Ectodermal cell (in vitro differentiated cells): ENCODE results near the gene SBSN.
"Not testable (repeated sequence)": the region's sequence is repeated elsewhere in the genome, so short reads cannot be mapped to it uniquely, and the experiment has no call there.

Experiments used
- H3K27ac ChIP-seq: 2 replicates; pipeline ENCODE4 v1.7.0; 2013; ENCODE audit warnings: mild to moderate bottlenecking, low read depth, low read length; ENCODE audit not compliant: insufficient read depth, poor library complexity, severe bottlenecking
- H3K27me3 ChIP-seq: 2 replicates; pipeline ENCODE4 v1.7.0; 2013; ENCODE audit warnings: mild to moderate bottlenecking, low read length; ENCODE audit not compliant: insufficient read depth, control insufficient read depth, poor library complexity, severe bottlenecking
- H3K36me3 ChIP-seq: one replicate; pipeline ENCODE4 v1.7.0; 2013; ENCODE audit warnings: low read length; ENCODE audit not compliant: control insufficient read depth, insufficient read depth
- H3K4me1 ChIP-seq: one replicate; pipeline ENCODE4 v1.7.0; 2013; ENCODE audit warnings: low read length; ENCODE audit not compliant: control insufficient read depth, insufficient read depth
- H3K4me3 ChIP-seq: 2 replicates; pipeline ENCODE4 v1.7.0; 2013; ENCODE audit warnings: low read depth, low read length, control low read depth; ENCODE audit not compliant: insufficient read depth
- H3K9me3 ChIP-seq: 2 replicates; pipeline ENCODE4 v1.7.0; 2013; ENCODE audit warnings: mild to moderate bottlenecking, low read length, moderate library complexity; ENCODE audit not compliant: control insufficient read depth
- WGBS, 2 experiments: methylation state at CpG; one replicate each; pipeline ENCODE4 v1.1.7; 2013; ENCODE audit warnings: missing lambda C conversion rate in 2 of 2; 5-methylcytosine and 5-hydroxymethylcytosine counted together

SBSN gene

DNA sequence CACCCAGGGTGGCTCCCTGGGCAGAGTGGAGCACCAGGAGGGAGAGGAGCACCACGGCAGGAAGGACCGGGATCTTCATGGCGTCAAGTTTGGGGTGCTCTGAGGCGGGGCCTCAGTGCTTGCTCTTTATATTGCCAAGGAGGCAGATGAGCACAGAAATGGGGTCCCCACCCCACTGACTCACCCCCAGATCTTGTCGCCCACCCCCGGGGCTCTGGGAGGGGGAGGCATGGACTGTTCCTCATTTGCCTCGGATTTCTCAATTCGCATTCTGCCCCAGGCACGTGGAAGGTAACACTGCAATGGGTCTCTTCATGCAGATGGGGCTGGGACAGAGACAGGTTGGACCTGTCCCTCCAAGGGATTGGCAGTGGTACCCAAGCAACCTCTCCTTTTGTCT, 37.7 kb downstream of the SBSN start, which contains the start of gene KRTDAP:
Gene KRTDAP, minus strand, starts transcription at position 101 of the 400 bp plus-strand sequence. Its CDS starts 22 bp downstream, at position 79.
- H3K9me3 ChIP-seq: no peaks in the 10 kb centered on the region
- H3K36me3 ChIP-seq: no peaks in the 10 kb centered on the region
- H3K4me1 ChIP-seq: no peaks in the 10 kb centered on the region
- WGBS, 2 experiments: 85 to 88% methylated on average over 9 of the region's 9 CpGs
- H3K4me3 ChIP-seq: no peak within 1 kb of the TSS
- no peak within 1 kb of the TSS for H3K27ac ChIP-seq
- H3K27me3 ChIP-seq: no peaks in the 10 kb centered on the region

- no peaks in the 10 kb centered on the region for H3K27me3 ChIP-seq
- no peaks in the 10 kb centered on the region for H3K9me3 ChIP-seq
- WGBS, 2 experiments: 87 to 90% methylated on average over 16 of the region's 16 CpGs
- H3K4me1 ChIP-seq: no peaks in the 10 kb centered on the region
- no peak overlapping the region for H3K27ac ChIP-seq
- no peak overlapping the region for H3K4me3 ChIP-seq
- H3K36me3 ChIP-seq: no peaks in the 10 kb centered on the region
Measured at GRCh38 chr19:35488677-35489076, 39.4 kb downstream of the SBSN start.

- Histone ChIP-seq H3K36me3 (no peaks in the 10 kb centered on the region), H3K27ac (no peak overlapping the region), H3K27me3 (no peaks in the 10 kb centered on the region), H3K9me3 (no peaks in the 10 kb centered on the region), H3K4me1 (no peaks in the 10 kb centered on the region), H3K4me3 (no peak overlapping the region)
- 94 to 97% methylated on average over 10 of the region's 10 CpGs for WGBS, 2 experiments
Measured at GRCh38 chr19:35487656-35488182, 40.4 kb downstream of the SBSN start.

- Histone ChIP-seq H3K27me3 (no peaks in the 10 kb centered on the region), H3K27ac (no peak overlapping the region), H3K36me3 (no peaks in the 10 kb centered on the region), H3K4me1 (no peaks in the 10 kb centered on the region), H3K4me3 (no peak overlapping the region), H3K9me3 (no peaks in the 10 kb centered on the region)
- 91 to 94% methylated on average over 3 of the region's 3 CpGs for WGBS, 2 experiments
Measured at GRCh38 chr19:35486268-35486708, 41.8 kb downstream of the SBSN start.

DNA sequence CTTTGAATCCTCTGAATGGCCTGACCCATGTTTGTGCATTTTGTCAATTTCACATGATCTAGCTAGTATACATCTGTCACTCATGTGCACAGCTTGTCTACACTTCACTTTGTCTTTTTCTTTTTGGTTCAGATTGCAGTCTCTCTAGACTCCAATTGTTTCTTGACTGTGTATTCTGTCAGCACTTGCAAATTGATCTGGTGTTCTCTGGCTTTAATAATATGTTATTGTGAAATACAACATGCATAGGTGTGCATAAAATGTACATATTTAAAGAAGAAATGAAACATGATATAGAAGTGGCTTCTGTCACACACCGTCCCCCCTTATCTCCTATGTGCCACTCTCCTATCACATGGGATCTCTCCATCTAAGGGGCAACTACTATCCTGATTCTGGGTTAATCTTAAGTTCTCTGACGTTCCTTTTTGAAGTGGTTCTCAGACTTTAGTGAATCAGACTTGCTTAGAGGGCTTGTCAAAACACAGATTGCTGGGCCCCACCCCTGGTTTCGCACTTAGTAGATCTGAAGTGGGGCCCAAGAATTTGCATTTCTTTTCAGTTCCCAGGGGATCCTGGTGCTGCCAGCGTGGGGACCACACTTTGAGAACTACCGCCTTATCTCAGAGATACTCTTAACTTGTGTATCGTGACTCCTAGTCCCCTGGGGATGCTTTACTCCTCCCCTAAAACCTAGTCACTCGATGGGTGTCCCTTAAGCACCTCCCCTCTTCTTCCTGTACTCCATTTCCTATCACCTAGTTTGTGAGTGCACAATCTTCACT, 43.7 kb downstream of the SBSN start:
- H3K9me3 ChIP-seq: no peaks in the 10 kb centered on the region
- no peak overlapping the region for H3K27ac ChIP-seq
- no peaks in the 10 kb centered on the region for H3K36me3 ChIP-seq
- H3K4me3 ChIP-seq: no peak overlapping the region
- WGBS, 2 experiments: 78% methylated on average over 7 of the region's 7 CpGs
- no peaks in the 10 kb centered on the region for H3K27me3 ChIP-seq
- H3K4me1 ChIP-seq: no peaks in the 10 kb centered on the region

DNA sequence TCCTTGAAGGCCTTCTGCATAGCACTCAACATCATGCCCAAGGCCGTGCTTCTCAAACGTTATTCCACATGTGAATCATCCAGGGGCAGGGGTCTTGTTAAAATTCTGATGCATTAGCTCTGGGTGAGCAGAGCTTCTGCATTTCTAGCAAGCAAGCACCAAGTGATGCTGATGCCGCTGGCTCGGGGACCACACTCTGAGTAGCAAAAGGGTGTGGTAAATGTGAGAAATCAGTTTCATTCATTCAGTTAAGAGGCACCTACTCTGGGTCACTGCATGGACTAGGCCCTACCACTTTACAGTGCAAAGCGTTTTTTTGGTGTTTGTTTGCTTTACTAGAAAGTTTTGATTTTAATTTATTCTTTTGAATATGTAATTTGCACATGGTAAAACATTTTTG, 45.0 kb downstream of the SBSN start:
- no peaks in the 10 kb centered on the region for H3K4me1 ChIP-seq
- H3K27me3 ChIP-seq: no peaks in the 10 kb centered on the region
- H3K36me3 ChIP-seq: no peaks in the 10 kb centered on the region
- 72 to 90% methylated on average over 4 to 5 of the region's 5 CpGs for WGBS, 2 experiments
- no peak overlapping the region for H3K27ac ChIP-seq
- no peaks in the 10 kb centered on the region for H3K9me3 ChIP-seq
- H3K4me3 ChIP-seq: no peak overlapping the region

DNA sequence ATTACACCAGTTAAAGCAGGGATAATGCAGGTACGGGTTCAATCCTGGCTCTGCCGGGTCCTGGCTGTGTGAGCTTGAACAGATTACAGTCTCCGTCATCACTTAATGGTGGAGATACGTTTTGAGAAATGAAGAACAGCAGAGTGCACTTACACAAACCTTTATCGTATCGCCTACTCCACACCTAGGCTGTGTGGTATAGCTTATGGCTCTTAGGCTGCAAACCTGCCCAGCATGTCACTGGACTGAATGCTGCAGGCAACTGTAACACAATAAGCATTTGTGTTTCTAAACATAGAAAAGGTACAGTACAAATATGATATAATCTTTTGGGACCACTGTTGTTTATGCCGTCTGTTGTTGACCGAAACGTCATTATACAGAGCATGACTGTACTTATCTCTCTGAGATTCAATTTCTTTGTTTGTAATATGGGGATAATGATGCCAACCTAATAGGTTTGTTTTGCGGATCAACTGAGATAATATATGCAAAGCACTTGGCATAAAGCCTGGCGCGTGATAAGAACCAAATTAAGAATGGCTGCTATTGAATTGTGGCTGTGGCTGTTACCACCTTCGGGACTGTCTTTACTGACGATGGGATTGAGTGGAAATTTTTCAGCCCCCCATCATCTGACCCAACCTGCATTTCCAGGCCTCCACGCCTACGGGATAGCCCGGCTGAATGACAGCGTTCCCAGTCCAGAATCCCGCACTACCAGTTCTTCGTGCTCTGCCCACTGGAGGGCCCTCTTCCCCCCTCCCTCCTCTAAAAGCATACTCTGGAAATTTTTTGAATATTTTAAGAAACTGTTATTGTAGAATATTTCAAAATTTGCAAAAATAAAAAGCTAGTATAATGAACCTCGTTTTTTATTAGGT, 49.1 kb downstream of the SBSN start:
- no peak overlapping the region for H3K27ac ChIP-seq
- WGBS, 2 experiments: 92 to 94% methylated on average over 20 to 21 of the region's 21 CpGs
- no peaks in the 10 kb centered on the region for H3K36me3 ChIP-seq
- H3K9me3 ChIP-seq: no peaks in the 10 kb centered on the region
- no peaks in the 10 kb centered on the region for H3K27me3 ChIP-seq
- no peak overlapping the region for H3K4me3 ChIP-seq
- H3K4me1 ChIP-seq: no peaks in the 10 kb centered on the region

- H3K27ac ChIP-seq: no peak overlapping the region
- no peaks in the 10 kb centered on the region for H3K4me1 ChIP-seq
- no peak overlapping the region for H3K4me3 ChIP-seq
- H3K9me3 ChIP-seq: no peaks in the 10 kb centered on the region
- H3K27me3 ChIP-seq: no peaks in the 10 kb centered on the region
- 66 to 71% methylated on average over 4 of the region's 4 CpGs for WGBS, 2 experiments
- H3K36me3 ChIP-seq: no peaks in the 10 kb centered on the region
Measured at GRCh38 chr19:35476149-35476548, 52.0 kb downstream of the SBSN start.

DNA sequence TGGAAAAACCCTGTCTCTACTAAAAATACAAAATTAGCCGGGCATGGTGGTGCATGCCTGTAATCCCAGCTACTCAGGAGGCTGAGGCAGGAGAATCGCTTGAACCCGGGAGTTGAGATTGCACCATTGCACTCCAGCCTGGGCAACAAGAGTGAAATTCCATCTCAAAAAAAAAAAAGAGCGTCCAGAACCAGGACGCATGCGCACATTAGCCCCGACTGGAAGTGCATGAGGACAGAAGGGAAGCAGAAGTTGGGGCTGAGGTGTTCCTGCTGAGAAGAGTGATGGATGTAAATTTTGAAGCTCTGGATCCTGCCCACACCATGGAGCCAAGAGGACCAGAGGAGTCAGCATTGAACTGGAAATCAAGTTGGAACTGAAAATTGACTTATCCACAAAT, 53.5 kb downstream of the SBSN start:
- H3K4me3 ChIP-seq, H3K4me1 ChIP-seq, H3K27ac ChIP-seq, H3K9me3 ChIP-seq, H3K36me3 ChIP-seq, H3K27me3 ChIP-seq: not testable (repeated sequence)
- 88 to 96% methylated on average over 7 of the region's 7 CpGs for WGBS, 2 experiments

GRCh38 chr19:35474104-35474503, 54.0 kb downstream of the SBSN start:
- 93 to 96% methylated on average over 14 of the region's 14 CpGs for WGBS, 2 experiments
- Histone ChIP-seq H3K27ac (no peak overlapping the region), H3K9me3 (no peaks in the 10 kb centered on the region), H3K4me3 (no peak overlapping the region), H3K27me3 (no peaks in the 10 kb centered on the region), H3K4me1 (no peaks in the 10 kb centered on the region), H3K36me3 (no peaks in the 10 kb centered on the region)
